Uterus (tissue), 2 donors: ENCODE data around the gene LGALS1.

Experiments
- POLR2A ChIP-seq, 2 donors: fragments of 450-650 bp; IDR thresholded peaks; one replicate each; pipeline ENCODE4 v1.6.1; 2016; ENCODE audit warnings: antibody characterized with exemption in 2 of 2, mild to moderate bottlenecking in 1 of 2, moderate library complexity in 1 of 2
- TF ChIP-seq, protein P1 (sequence below), 4 experiments: fragments of 200-600 bp in 2 of 4; fragments of 450-650 bp in 2 of 4; sonication (generic) in 2 of 4; IDR thresholded peaks; one replicate each; pipeline ENCODE4 v1.5.1; 2016 to 2019; ENCODE audit warnings: antibody characterized with exemption in 4 of 4, mild to moderate bottlenecking in 2 of 4, moderate library complexity in 1 of 4

DNA sequence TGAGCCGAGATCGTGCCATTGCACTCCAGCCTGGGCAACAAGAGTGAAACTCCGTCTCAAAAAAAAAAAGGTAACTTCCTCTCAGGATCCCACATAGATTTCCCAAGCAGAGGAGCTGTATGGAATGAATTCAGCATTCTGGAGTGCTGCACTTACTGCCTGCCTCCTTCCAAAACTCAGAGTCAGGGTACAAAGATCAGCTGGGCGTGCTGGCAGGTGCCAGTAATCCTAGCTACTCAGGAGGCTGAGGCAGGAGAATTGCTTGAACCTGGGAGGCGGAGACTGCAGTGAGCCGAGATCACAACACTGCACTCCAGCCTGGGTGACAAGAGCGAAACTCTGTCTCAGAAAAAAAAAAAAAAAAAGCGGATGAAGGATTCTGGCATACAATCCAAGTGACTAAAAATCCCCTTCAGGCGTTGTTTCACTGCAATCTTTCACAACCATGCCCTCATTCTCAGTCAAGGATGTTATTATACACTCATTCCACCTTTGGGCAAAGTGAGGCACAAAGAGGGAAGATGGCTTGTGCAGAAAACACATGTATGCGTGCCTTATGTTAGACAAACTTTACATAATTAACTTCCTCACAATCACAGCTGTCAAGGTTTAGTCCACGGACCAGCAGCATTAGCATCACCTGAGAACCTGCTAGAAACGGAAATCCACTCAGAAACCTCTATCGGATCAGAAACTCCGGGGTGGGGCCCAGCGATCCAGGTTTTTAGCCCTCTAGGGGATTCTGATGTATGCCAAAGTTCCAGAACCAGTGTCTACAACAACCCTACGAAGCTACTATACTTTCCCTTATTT is 9.6 kb downstream of the LGALS1 start:
- no peak for TF ChIP-seq POLR2A (IDR thresholded peaks at IDR 0.05)
- TF ChIP-seq, protein P1, sequence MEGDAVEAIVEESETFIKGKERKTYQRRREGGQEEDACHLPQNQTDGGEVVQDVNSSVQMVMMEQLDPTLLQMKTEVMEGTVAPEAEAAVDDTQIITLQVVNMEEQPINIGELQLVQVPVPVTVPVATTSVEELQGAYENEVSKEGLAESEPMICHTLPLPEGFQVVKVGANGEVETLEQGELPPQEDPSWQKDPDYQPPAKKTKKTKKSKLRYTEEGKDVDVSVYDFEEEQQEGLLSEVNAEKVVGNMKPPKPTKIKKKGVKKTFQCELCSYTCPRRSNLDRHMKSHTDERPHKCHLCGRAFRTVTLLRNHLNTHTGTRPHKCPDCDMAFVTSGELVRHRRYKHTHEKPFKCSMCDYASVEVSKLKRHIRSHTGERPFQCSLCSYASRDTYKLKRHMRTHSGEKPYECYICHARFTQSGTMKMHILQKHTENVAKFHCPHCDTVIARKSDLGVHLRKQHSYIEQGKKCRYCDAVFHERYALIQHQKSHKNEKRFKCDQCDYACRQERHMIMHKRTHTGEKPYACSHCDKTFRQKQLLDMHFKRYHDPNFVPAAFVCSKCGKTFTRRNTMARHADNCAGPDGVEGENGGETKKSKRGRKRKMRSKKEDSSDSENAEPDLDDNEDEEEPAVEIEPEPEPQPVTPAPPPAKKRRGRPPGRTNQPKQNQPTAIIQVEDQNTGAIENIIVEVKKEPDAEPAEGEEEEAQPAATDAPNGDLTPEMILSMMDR (IDR thresholded peaks at IDR 0.05), result no peak
